GM19463 (cell line): ENCODE measurements around the gene KLHL3.
"Not testable (repeated sequence)": the region's sequence is repeated elsewhere in the genome, so short reads cannot be mapped to it uniquely, and the experiment has no call there.

Experiments
- ATAC-seq: cut with Tn5 transposase; IDR thresholded peaks from one replicate; pipeline ENCODE4 v1.9.1; 2021; ENCODE audit warnings: mild to moderate bottlenecking, moderate library complexity; ENCODE audit not compliant: unreplicated experiment

KLHL3 gene, protein sequence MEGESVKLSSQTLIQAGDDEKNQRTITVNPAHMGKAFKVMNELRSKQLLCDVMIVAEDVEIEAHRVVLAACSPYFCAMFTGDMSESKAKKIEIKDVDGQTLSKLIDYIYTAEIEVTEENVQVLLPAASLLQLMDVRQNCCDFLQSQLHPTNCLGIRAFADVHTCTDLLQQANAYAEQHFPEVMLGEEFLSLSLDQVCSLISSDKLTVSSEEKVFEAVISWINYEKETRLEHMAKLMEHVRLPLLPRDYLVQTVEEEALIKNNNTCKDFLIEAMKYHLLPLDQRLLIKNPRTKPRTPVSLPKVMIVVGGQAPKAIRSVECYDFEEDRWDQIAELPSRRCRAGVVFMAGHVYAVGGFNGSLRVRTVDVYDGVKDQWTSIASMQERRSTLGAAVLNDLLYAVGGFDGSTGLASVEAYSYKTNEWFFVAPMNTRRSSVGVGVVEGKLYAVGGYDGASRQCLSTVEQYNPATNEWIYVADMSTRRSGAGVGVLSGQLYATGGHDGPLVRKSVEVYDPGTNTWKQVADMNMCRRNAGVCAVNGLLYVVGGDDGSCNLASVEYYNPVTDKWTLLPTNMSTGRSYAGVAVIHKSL

GRCh38 chr5:137735555-137736284 lies at the start of gene KLHL3:
TSS of gene KLHL3 (minus strand) at chr5:137736089. CDS start at chr5:137735646, 443 bp downstream.
- peak; percentile 47 for ATAC-seq

- no peak for ATAC-seq
Observed at GRCh38 chr5:137782984-137783536, 47.2 kb upstream of the KLHL3 start.

- no peak for ATAC-seq
Observed at GRCh38 chr5:137782055-137782454, 46.2 kb upstream of the KLHL3 start.

DNA sequence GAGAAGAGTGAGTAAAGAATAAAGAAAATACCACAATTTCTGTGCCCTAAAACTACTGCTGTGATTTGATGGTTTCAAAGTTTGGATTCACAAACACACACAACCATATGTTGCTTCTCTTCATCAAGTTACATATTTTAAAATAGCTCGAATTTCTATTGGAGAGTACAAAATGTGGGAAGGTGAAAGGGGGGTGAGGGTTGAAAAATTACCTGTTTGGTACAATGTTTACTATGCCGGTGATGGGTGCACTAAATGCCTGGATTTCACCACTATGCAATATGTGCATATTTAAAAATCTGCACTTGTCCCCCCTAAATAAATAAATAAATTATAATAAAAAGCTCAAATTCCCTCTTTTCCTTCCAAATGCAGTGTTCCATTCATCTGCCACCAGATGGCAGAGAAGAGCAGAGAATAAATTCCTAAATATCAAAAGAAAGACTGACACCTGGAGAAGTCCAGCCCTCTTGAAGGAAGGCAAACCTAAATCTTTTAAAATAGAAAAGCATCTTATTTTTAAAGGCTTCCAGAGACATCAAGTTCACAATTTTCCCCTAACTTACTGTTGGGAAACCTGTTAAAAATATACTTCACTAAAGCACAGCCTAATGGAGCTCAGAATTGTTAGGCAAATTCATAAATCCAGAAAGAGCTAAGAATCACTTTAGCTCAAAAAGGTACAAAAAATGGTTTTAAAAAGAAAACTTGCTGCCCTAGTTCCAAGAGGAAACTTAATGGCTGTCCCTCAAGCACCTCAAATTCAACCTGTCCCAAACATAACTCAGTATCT lies 43.1 kb upstream of the KLHL3 start:
- no peak for ATAC-seq

DNA sequence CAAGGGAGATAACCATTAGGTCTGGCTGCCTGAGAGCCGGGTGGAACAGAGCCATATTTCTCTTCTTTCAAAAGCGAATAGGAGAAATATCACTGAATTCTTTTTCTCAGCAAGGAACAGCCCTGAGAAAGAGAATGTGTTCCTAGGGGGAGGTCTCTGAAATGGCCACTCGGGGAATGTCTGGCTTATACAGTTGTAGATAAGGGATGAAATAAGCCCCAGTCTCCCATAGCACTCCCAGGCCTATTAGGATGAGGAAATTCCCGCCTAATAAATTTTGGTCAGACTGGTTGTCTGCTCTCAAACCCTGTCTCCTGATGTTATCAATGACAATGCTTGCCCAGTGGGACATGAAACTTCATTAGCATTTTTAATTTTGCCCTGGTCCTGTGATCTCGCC lies 32.0 kb upstream of the KLHL3 start:
- ATAC-seq = not testable (repeated sequence)

DNA sequence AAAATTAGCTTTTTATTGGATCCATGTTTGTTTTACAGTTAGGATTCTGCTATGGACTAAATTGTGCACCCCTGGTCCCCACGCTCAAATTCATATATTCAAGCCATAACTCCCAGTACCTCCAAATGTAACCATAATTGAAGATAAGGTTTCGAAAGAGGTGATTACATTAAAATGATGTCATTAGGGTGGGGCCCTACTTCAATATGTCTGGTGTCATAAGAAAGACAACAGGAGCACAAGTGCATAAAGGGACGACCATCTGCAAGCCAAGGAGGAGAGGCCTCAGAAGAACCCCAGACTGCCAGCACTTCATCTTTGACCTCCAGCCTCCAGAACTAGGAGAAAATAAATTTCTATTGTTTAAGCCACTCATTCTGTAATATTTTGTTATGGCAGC lies 25.7 kb upstream of the KLHL3 start:
- no peak for ATAC-seq

DNA sequence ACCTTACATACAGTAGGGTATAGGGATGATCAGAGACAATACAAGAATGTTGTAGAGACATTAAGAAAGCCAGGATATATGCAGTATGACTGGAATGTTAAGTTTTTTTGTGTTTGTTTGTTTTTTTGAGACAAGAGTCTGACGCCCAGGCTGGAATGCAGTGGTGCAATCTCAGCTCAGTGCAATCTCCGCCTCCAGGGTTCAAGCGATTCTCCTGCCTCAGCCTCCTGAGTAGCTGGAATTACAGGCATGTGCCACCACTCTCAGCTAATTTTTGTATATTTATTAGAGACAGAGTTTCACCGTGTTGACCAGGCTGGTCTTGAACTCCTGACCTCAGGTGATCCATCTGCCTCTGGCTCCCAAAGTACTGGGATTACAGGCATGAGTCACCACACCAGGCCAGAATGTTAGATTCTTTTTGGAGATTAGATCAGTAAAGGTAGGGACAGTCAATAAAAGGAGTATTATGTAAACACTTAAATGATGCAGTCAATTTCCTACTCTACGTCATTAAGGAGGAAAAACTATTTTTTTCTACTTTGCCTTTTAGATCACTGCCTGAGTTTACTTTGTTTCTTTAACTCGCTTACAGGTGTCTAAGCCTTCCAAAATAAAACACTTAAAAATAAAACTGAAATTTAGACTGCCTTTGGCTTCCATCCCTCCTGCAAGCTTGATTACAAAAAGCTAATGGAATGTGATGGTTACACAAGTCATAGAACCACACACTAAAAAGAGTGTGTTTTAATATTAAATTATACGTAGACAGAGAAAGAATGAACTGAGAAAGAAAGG lies 25.0 kb upstream of the KLHL3 start:
- no peak for ATAC-seq

GRCh38 chr5:137760294-137760693 lies 24.4 kb upstream of the KLHL3 start:
- ATAC-seq = no peak

DNA sequence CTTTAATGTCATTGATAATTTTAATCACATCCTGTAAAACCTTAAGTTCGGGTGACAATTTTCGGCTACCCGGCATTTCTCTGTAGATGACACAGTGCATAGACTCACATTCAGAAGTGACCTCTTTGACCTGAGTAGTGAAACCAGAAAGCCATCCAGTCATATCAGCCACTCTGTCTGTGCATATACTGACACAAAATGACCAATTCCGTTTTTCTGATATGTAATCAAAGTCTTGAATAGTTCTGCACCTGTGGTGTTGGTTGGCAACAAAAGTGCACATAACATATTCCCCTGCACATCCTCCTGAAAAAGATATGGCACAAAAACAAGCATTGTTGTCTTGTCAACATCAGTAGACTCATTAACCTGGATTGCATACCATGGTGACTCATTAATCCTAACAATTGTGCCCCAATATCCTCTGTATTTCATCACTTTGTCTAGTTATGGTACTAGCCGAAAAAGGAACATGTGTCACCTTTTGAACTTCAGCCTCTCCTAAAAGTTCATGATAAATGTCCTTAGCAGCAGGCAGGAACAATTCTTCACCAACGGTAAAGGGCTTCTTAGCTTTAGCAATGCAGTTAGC lies 22.9 kb upstream of the KLHL3 start:
- ATAC-seq = peak; percentile 17

- no peak for ATAC-seq
Observed at GRCh38 chr5:137758121-137758520, 22.2 kb upstream of the KLHL3 start.

GRCh38 chr5:137757634-137758033 lies 21.7 kb upstream of the KLHL3 start:
- ATAC-seq = no peak

GRCh38 chr5:137754961-137755762 lies 19.3 kb upstream of the KLHL3 start:
- ATAC-seq = no peak

GRCh38 chr5:137754188-137754960 lies 18.5 kb upstream of the KLHL3 start, which contains the start of gene HNRNPA0:
TSS of gene HNRNPA0 (minus strand) at chr5:137754363. CDS start at chr5:137754066, 297 bp downstream.
- peak; percentile 76 for ATAC-seq

- ATAC-seq = peak; percentile 10
Observed at GRCh38 chr5:137753691-137754187, 17.9 kb upstream of the KLHL3 start.

DNA sequence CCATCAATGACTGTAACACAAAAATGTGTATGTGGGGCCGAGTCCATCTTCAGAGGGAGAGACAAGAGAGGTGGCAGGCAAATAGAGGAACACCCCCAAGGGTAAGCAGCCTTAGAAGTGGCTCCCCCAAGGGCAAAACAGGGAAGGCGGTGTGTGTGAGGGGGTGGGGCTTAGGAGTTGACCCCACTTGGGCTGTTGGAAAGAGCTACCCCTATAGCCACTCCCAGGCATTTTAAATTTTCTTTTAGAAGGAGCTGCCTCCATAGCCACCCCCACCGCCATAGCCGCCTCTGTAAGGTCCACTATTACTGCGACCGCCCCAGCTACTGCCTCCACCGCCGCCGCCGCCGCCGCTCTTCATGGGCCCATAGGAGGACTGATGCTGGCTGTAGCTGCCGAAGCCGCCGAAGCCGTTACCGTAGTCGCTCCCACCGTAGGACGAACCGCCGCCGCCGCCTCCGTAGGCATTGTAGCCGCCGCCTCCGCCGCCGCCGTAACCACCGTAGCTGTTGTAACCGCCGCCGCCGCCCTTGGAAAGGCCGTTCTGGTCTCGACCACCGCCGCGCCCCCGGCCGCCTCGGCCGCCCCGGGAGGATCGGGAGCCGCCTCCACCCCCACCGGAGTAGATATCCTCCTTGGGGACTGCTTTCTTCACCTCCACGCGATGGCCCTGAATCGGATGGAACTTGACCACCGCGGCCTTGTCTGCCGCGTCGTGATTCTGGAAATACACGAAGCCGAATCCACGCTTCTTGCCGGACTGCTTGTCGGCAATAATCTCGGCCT lies 17.2 kb upstream of the KLHL3 start:
- no peak for ATAC-seq

DNA sequence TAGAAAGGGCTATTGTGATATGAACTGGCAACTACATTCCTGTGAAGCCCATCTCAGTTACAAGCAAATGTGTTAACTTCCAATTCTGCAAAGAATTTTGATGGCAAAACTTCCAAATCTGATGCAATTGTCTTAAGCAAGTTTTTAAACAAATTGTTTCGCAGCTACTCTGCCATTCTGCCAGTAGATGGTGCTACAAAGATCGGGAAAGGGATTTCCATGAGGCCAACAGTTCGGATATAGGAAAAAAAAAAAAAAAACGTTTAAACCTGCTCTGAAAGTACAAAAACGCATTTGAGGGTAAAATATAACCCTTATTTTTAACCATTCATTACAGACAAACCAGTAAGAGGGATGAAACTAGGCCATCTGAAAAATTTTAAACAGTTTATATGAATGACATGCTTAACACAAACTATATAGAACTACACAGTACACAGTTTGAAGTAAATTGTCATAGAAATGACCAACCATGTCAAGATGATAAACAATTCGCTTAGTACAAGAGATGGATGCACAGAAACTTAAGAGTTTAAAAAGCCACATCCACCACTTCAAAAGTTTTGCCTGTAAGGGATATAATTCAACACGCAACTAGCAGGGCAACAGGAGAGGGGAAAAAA lies 16.1 kb upstream of the KLHL3 start:
- no peak for ATAC-seq
